DMS 273 treated with DMSO at 0.1 percent for 48 hours (cell line): ENCODE measurements around the gene NAALADL2.

ENCODE experiments used
- DNase-seq: peaks from one replicate; lab custom pipeline; 2025; lab: John Stamatoyannopoulos, UW

Gene NAALADL2

GRCh38 chr3:175200391-175201095, 341.4 kb downstream of the NAALADL2 start:
- no peak for DNase-seq

DNA sequence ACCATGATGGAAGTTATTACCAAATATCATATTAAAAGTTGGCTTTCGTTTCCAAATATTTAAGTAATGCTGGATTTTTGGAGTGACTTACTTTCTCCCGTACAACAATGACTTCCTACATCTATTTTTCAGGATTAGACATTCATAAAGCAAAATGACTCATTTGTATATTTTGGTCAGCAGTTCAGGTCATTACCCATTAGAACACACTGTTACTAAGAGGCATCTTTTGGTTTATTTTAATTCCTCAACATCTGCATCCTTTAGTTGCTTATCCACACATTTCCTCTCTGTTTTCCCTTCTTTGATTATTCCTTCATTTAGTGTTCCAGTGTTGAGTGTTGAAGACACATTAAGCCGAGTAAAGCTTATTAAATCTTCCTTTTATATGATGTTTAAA, 348.2 kb downstream of the NAALADL2 start:
- no peak for DNase-seq

DNA sequence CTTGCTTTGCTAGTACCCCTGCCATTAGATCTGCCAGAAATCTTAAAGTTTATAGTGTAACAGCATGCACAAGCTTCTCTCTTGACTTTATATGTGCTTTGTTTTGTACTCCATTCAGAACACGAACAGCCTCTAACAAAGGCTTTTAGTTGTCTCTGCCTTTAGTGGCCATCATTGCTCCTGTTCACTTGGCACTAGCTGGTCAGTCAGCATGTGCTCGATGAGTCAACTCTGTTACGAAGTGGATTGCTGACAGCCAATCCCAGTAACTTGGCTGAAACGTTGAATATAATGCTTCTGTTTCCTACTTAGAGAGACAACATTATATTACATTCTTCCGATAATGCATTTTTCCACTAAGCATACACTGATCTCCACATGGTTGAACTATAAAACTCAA, 349.2 kb downstream of the NAALADL2 start:
- no peak for DNase-seq

DNA sequence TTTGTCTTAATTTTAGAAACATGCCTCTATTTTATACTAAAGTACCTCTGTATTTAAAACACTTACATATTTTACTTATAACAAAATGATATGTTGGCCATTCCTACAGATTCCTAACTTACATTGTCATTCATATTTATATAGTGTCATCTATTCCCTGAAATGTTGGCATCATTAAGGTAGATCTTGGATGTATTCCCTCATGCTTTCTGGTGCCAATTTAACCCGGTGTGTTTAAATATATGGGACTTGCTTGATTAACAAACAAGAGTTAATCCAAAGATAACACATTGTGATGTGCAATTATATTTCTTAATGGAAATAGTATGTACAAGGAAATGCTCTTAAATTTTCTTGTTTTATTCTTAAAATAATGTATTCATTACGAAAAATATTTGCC, 352.3 kb downstream of the NAALADL2 start:
- no peak for DNase-seq

- DNase-seq, result no peak
Observed at GRCh38 chr3:175212896-175213295, 353.8 kb downstream of the NAALADL2 start.

GRCh38 chr3:175214216-175214615, 355.1 kb downstream of the NAALADL2 start:
- DNase-seq, result no peak

- DNase-seq, result no peak
Observed at GRCh38 chr3:175215833-175216232, 356.7 kb downstream of the NAALADL2 start.

DNA sequence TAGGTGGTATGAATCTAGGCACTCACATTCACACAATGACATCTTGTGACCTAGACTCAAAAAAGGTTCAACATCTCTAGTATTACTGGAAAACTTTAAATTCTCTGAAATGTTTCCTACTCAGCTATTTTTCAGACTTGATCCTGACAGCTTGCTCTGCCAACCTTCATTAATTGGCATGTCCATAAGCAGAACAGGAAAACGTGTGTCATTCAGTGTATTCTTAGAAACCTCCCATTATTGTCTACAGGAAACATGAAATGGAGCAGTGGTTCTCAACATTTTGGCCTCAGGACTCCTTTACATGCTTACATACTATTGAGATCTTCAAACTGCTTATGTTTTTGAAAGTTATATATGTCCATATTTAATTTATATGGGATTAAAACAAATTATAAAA, 363.2 kb downstream of the NAALADL2 start:
- no peak for DNase-seq

DNA sequence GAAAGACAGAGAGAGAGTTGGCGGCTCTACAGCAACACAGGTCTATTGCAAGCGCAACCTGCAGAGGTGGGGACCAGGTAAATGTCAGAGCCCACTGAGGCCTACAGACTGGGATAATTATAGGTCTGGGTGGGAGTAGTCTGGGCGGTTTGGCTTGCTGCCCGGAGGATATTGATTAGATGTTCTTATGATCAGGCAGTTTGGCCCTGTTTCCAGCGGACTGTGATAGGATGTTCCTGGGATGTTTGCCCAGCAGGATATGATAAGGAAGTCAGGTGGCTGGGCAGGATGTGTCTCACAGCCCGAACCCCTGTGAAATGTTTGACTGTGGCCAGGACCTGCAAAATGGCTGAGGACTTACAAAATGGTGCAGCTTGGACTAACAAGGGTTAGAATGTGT, 364.9 kb downstream of the NAALADL2 start:
- DNase-seq, result no peak

DNA sequence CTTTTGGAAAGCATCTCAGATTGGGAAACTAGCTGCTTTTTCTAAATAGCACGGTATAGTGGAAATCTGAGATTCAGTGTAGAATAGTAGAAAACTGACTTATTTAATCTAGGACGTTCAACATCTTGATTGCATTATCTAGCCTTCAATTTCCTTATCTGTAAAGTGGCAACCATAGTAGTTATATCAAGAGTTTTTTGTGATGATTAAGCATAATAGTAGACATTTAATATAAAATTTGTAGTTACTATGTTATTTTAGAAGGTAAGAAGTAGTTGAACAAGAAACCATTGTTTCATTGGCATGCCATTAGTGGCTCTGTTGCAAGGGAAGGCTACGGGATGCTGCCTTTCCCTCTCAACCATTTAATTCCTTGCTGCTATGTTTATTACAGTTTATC, 367.3 kb downstream of the NAALADL2 start:
- DNase-seq, result no peak

- no peak for DNase-seq
Observed at GRCh38 chr3:175227126-175227525, 368.0 kb downstream of the NAALADL2 start.

- DNase-seq, result no peak
Observed at GRCh38 chr3:175233957-175234940, 375.1 kb downstream of the NAALADL2 start.

GRCh38 chr3:175238801-175239200, 379.7 kb downstream of the NAALADL2 start:
- no peak for DNase-seq

GRCh38 chr3:175240921-175241320, 381.8 kb downstream of the NAALADL2 start:
- no peak for DNase-seq

- no peak for DNase-seq
Observed at GRCh38 chr3:175242243-175242642, 383.1 kb downstream of the NAALADL2 start.

GRCh38 chr3:175246234-175246633, 387.1 kb downstream of the NAALADL2 start:
- DNase-seq, result no peak

GRCh38 chr3:175246766-175247165, 387.6 kb downstream of the NAALADL2 start:
- DNase-seq, result no peak

DNA sequence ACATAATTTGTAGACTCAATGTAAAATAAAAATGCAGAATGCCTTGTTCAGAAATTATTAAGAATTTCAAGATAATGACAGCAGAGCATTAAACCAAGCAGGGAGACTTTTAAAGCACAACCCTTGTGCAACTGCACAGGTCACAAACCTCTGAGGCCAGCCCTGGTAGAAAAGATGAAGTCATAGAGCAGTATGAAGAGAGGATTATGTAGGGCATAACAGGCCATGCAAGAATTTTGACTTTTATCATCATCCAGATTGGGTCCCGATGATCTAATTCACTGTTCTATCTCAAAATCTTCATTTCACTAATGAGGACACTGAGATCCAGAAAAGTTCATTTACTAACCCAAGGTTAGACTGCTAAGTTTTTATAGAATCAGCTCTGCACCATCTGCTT, 388.5 kb downstream of the NAALADL2 start:
- no peak for DNase-seq

DNA sequence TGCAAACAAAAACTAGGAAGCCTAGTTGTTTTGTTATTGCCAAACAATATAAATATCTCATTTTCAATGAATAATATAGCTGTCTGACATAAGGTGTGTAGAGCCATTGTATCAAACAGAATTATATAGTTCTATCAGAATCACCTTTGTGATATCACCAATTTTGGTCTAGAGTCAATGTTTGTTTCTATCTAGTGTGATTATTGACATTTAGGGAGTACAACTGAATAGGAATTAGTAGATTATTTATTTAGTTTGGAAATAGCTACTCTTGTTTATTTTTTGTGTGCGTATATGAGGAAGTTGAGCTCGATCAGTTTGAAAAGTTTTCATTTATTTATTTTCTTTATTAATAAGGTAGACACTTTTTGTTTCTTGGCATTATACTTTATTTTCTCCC, 389.7 kb downstream of the NAALADL2 start:
- no peak for DNase-seq

GRCh38 chr3:175255698-175256097, 396.6 kb downstream of the NAALADL2 start:
- DNase-seq, result no peak

DNA sequence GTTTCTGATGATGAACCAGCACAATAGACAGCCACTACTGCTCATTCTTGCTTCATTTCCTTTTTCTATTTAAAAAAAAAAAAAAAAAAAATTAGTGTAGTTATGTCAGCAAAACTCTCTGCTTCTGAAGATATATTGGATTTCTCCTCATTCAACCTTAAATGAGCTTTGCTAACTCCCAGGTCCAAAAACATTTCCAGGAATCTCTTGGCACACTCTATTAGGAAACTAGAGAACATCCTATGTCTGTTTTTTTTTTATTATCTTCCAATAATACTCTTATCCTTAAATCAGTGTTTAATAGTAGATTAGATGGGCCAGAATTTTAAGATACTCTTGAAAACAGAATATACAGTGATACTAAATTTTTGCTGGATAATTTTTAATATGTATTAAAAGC, 398.0 kb downstream of the NAALADL2 start:
- DNase-seq, result no peak

GRCh38 chr3:175258763-175259162, 399.6 kb downstream of the NAALADL2 start:
- DNase-seq, result no peak

- no peak for DNase-seq
Observed at GRCh38 chr3:175260145-175260794, 401.1 kb downstream of the NAALADL2 start.
